Stimulated activated naive CD8-positive, alpha-beta T cell treated with anti-CD3 and anti-CD28 coated beads, Interleukin-15, amount 100 ng/mL, for 72 hours (primary cell): ENCODE data around the gene HYAL2.

Experiments used
- ATAC-seq: fragments of 150-1000 bp; cut with Tn5 transposase; 2 replicates; pipeline ENCODE4 v1.10.0; 2021; ENCODE audit warnings: mild to moderate bottlenecking, moderate library complexity
- DNase-seq, 2 donors: peaks; one replicate each; pipeline ENCODE4 v3.0.0; 2021 to 2022
- H3K27ac Mint-ChIP-seq, 2 donors: one replicate each; pipeline ENCODE4 v1.8.0; 2022; ENCODE audit warnings: mild to moderate bottlenecking in 2 of 2, mixed read lengths in 2 of 2, moderate library complexity in 2 of 2
- H3K27me3 Mint-ChIP-seq: one replicate; pipeline ENCODE4 v1.8.0; 2022; ENCODE audit warnings: mixed read lengths
- H3K4me1 Mint-ChIP-seq: one replicate; pipeline ENCODE4 v1.8.0; 2022; ENCODE audit warnings: mild to moderate bottlenecking, mixed read lengths
- H3K4me3 Mint-ChIP-seq, 2 donors: one replicate each; pipeline ENCODE4 v1.8.0; 2022; ENCODE audit warnings: mild to moderate bottlenecking in 2 of 2, mixed read lengths in 2 of 2, moderate library complexity in 1 of 2
- H3K9me3 Mint-ChIP-seq, 2 donors: one replicate each; pipeline ENCODE4 v1.8.0; 2022; ENCODE audit warnings: mixed read lengths in 2 of 2

HYAL2 gene

DNA sequence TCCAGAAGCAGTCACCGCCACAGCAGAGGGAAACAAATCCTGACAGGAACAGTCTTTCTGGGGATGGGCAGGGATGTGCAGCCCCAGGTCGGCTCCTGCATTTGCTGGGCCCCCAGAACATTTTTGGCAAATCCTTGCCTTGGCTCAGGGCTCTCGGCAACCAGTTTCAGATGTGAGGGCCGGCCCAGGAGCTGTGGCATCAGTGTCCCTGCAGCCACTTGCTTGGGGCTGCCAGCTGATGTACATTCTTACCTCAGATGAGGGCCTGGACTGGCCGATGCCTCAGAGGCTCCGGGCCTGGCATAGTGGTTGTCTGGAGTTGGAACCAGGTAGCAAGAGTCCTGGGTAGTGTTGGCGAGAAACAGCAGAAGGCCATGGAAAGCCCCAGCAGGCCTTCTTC is 32.3 kb upstream of the HYAL2 start:
- no peaks in the 10 kb centered on the region for H3K9me3 Mint-ChIP-seq
- no peak overlapping the region for H3K4me3 Mint-ChIP-seq
- peak overlapping the region in 1 of 2 donors; percentile 25 for H3K27ac Mint-ChIP-seq
- ATAC-seq (no peak), DNase-seq (no peak)
- H3K27me3 Mint-ChIP-seq = no peaks in the 10 kb centered on the region
- peaks cover 89% of the 10 kb centered on the region for H3K4me1 Mint-ChIP-seq

DNA sequence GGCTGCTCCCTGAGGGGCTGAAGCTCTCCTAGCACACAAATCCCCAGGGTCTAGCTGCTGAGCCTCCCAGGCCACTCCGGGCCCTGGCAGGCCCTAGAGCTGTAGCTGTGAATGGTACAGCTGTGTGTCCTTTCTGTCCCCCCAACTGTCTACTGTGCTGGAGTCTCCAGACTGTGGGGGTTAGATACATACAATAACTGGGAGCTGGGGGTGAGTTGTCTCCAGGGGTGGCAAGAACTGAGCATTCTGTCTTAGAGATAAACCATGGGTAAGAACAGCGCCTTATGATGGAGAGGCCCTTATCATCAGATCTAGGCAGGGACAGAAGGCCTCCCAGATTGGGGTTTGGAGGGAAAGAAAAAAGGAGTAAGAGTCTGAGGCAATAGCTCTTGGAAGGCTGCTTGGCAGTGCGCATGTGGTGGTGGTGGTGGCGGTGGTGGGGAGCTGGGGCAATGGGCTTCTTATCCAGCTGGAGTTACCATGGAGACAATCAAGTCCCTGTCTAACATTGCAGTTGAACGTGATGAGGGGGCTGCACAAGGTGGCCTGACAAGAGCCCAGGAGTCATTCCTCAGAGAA is 31.7 kb upstream of the HYAL2 start:
- Mint-ChIP-seq H3K27ac (peak overlapping the region in 1 of 2 donors; percentile 49), H3K9me3 (no peaks in the 10 kb centered on the region), H3K27me3 (no peaks in the 10 kb centered on the region), H3K4me1 (peaks cover 89% of the 10 kb centered on the region), H3K4me3 (no peak overlapping the region)
- ATAC-seq = no peak
- DNase-seq = no peak

DNA sequence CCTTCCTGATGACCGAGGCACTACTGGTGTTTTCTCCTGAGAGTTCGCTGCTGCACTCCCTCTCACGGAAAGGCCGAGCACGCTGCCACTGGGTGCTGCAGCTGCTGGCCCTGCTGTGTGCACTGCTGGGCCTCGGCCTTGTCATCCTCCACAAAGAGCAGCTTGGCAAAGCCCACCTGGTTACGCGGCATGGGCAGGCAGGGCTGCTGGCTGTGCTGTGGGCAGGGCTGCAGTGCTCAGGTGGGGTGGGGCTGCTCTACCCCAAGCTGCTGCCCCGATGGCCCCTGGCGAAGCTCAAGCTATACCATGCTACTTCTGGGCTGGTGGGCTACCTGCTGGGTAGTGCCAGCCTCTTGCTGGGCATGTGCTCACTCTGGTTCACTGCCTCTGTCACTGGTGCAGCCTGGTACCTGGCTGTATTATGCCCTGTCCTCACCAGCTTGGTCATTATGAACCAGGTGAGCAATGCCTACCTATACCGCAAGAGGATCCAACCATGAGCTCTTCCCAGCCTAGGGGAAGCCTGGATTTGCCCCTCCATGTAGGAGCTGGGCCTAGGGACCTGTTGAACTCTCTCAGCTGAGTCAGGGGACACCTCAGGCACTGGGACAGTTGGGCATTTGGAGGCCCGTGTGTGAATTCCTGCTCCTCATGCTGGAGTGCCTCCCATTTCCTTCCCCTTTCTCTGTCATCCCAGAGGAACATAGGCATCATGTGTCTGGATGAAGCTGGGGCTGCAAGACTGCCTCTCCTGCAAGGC is 30.9 kb upstream of the HYAL2 start:
- no peaks in the 10 kb centered on the region for H3K27me3 Mint-ChIP-seq
- no peak overlapping the region for H3K4me3 Mint-ChIP-seq
- peaks cover 91% of the 10 kb centered on the region for H3K4me1 Mint-ChIP-seq
- H3K27ac Mint-ChIP-seq = no peak overlapping the region
- DNase-seq = no peak
- H3K9me3 Mint-ChIP-seq = no peaks in the 10 kb centered on the region
- ATAC-seq = no peak

DNA sequence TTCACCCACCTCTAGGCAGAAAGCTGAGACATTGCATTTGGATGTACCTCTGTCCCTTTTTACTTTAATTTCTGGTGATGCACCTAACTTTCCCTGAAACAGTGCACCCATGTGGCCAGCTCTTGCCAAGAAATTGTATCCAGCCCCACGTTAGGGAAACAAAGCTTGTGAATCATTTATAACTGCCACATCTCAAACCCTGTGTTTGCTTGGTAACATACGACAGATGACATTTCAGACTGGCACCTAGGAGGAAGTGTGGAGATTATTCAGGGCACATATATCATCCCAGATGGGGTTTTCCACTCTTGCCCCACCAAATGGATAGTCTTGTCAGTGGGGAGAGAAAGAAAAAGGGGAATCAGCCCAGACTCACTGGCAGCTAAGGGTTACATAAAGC is 30.2 kb upstream of the HYAL2 start:
- Mint-ChIP-seq H3K27me3 (no peaks in the 10 kb centered on the region), H3K27ac (no peak overlapping the region), H3K9me3 (no peaks in the 10 kb centered on the region), H3K4me3 (no peak overlapping the region), H3K4me1 (peaks cover 91% of the 10 kb centered on the region)
- ATAC-seq = no peak
- no peak for DNase-seq

DNA sequence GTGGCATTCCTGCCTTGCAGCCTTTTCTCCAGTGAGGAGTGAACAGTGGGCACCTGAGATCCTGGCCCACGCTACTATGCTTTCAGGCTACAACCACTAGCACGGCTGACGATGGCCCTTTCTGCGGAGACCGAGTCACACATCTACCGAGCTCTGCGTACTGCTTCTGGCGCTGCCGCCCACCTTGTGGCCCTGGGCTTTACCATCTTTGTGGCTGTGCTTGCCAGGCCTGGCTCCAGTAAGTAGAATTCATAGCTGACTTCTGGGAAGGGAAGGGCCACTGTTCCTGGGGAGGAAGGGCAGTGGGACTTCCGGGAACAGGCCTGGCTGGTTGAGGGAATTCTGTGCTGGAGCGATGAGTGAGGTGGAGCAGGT is 28.8 kb upstream of the HYAL2 start:
- H3K4me1 Mint-ChIP-seq = peaks cover 88% of the 10 kb centered on the region
- no peaks in the 10 kb centered on the region for H3K9me3 Mint-ChIP-seq
- H3K4me3 Mint-ChIP-seq = peak overlapping the region; percentile 88 to 90
- DNase-seq (no peak), ATAC-seq (no peak)
- no peaks in the 10 kb centered on the region for H3K27me3 Mint-ChIP-seq
- peak overlapping the region; percentile 19 to 96 for H3K27ac Mint-ChIP-seq

DNA sequence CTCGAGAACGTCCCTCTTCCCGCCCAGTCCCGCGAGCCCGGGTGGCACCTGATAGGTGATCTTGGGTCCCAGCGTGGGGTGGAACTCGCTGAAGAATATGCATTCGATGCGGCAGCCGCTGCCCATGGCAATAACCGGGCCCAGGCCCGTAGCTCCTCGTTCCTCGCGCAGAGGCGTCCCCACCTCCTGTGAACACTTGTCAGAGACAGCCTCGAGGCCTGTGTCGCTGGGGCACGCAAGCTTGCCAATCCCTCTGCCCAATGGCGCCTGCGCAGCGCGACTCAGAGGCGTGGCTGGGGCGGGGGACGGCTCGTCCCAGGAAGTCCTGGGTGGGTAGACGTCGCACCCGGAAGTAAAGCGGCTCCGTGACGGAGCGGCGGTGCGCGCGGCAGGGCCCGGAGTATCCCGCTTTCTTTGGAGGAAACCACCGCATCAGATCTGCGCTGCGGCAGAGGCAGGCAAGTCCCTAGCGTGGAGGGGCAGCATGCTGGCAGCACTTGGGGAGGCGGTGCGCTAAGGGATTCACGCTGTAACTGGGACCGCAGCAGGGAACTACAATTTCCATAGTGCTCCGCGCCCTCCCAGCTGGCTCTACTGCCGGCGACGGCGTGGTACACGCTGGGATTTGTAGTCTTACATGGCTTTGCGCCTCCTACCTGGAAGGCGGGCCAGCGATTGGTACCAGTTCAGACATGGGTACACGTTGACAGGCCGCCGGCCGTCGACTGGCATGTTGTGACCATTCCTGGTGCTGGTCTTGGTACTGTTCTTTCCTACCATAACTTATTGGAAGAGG is 28.2 kb upstream of the HYAL2 start, which contains the start of the genes CYB561D2 and NPRL2:
Gene CYB561D2, plus strand, starts transcription at position 336 of the 796 bp plus-strand sequence. CDS start 572 bp downstream, outside the sequence.
Gene NPRL2, minus strand, starts transcription at position 249 of the 796 bp plus-strand sequence. Its CDS starts 123 bp downstream, at position 126.
- peak; percentile 91 for ATAC-seq
- H3K4me1 Mint-ChIP-seq = peaks cover 88% of the 10 kb centered on the region
- peak within 1 kb of the TSS; percentile 96 to 97 for H3K27ac Mint-ChIP-seq
- H3K9me3 Mint-ChIP-seq = no peaks in the 10 kb centered on the region
- peak; percentile 98 for DNase-seq
- no peaks in the 10 kb centered on the region for H3K27me3 Mint-ChIP-seq
- H3K4me3 Mint-ChIP-seq = peak within 1 kb of the TSS; percentile 88 to 90

DNA sequence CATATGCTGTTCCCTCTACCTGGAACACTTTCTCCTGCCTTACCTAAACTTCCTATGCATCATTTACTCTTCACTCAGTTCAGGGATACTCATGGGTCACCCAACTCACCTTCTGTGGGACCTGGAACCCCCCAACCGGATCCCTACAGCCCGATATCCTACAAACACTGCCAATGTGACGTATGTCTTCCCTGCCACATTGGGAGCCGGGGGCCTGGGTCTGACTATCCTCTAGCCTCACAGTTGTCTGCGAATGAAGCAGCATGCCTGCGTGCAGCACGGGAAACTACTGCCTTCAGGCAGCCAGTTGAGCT is 27.6 kb upstream of the HYAL2 start:
- Mint-ChIP-seq H3K27ac (peak overlapping the region; percentile 85 to 97), H3K9me3 (no peaks in the 10 kb centered on the region), H3K4me1 (peaks cover 88% of the 10 kb centered on the region), H3K27me3 (no peaks in the 10 kb centered on the region), H3K4me3 (peak overlapping the region; percentile 88 to 90)
- ATAC-seq (no peak), DNase-seq (no peak)

DNA sequence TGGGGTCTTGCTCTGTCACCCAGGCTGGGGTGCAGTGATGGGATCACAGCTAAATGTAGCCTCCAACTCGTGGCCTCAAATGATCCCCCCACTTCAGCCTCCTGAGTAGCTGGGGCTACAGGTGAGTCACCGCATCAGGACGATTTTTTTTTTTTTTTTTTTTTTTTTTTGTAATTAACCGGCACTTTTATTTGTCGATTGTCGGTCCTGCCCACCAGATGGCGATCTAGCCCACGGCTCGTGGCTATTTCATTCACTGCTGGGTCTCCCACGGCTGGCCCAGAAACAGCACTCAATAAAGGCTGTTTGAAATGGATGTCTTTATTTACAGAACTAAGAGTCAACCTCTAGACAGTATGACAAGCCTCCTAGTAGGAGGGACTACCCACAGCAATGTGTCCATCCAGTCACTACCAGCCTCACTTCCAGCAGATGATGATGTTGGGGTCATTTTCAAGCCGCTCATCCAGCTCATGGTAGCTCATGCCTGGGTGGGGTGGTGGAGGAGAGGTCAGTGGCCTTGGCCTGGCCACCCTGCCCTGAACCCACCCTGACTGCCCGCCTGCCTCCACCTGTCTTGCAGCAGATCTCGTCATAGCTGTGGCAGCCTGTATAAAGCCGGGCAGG is 24.8 kb upstream of the HYAL2 start:
- DNase-seq (peak; percentile 73 to 81), ATAC-seq (no peak)
- H3K4me3 Mint-ChIP-seq = no peak overlapping the region
- H3K27ac Mint-ChIP-seq = peak overlapping the region in 1 of 2 donors; percentile 39
- no peaks in the 10 kb centered on the region for H3K27me3 Mint-ChIP-seq
- H3K4me1 Mint-ChIP-seq = peaks cover 80% of the 10 kb centered on the region
- no peaks in the 10 kb centered on the region for H3K9me3 Mint-ChIP-seq

DNA sequence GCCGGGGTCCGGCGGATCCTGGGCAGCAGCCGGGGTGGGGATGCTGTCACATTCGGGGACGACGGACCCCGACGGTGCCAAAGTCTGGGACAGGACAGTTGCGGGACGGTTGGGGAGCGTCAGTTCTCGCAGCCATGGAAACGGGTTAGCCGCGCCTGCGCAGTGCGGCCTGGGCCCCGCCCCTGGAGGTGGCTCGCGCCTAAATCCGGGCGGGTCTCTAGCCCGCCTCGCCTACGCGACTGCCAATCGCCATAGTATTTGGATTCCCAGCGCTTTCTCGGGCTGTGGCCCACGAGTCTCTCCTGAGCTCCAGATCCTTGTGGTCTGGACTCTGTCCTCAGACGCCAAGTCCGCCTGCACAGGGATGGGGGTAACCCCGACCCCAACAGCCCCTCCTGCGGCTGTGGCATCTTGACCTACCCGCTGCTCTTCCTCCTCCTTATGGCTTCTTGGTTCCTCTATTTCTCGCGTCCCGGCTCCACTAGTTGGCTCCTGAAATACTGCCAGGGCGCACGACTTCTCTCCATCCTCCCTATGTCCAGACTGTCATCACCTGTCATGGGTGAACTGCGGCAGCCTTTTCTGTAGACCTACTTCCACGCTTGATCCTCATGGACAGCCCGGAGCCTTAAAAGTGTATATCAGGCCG is 23.2 kb upstream of the HYAL2 start, which contains the start of gene ZMYND10:
Gene ZMYND10, minus strand, starts transcription at position 147 of the 649 bp plus-strand sequence. CDS start 153 bp downstream, outside the sequence.
- Mint-ChIP-seq H3K27me3 (no peaks in the 10 kb centered on the region), H3K4me1 (peaks cover 78% of the 10 kb centered on the region), H3K27ac (no peak within 1 kb of the TSS), H3K9me3 (no peaks in the 10 kb centered on the region), H3K4me3 (peak within 1 kb of the TSS; percentile 80 to 81)
- DNase-seq (peak; percentile 77 to 79), ATAC-seq (peak; percentile 26)

DNA sequence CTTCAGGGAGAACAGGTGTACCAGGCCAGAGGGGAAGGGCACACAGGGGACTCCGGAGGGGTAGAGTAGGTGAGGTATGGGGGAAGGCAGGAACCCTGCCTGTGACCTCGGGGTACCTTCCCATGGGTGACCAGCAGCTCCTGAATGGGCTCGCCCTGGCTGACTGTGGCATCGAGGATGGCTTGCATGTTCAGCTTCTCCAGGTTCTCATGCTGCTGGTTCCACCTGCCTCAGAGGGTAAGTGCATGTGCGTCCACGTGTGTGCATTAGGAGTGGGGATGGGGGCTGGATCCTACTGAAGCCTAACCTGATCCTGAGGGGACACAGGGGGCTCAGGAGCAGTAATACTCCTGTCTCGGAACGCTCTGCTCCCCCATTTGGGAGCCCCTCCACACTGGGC is 22.5 kb upstream of the HYAL2 start:
- Mint-ChIP-seq H3K9me3 (no peaks in the 10 kb centered on the region), H3K4me1 (peaks cover 72% of the 10 kb centered on the region), H3K27ac (no peak overlapping the region), H3K27me3 (no peaks in the 10 kb centered on the region), H3K4me3 (peak overlapping the region in 1 of 2 donors; percentile 80)
- DNase-seq (no peak), ATAC-seq (no peak)

DNA sequence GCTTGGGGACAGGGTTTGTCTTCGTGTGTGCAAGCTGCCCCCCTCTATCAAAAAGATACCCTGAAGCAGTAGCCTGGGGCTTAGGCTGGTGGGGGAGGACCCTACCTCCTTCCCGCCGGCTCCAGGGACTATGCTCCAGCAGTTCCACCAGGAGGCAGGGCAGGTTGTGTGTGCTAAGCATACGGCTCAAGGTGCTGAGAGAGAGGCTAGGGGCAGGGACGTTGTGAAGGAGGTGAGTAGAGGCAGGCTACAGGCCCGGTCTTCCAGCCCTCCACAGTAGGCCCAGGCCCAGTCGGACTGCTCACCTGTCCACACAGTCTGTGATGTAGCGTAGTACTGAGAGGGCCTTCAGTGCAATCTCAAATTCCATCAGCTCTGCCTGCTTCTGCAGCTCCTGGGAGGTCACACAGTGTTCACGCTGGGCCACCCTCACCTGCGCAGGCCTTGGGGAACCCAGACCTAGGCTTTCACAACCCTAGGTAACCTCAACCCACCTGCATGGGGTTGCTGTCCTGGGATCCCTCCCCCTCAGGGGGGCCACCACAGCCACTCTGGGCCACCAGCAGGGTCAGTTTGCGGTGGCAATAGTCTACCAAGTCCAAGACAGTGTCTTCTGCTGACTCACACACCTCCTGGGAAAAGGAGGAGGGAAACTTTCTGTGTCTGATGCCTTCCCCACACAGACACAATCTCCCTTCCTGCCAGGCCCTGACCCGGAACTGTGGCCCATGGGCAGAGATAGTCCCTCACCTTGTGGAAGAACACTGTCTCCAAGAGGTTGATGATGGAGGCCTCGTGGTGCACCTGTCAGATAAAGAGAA is 20.5 kb upstream of the HYAL2 start:
- Mint-ChIP-seq H3K4me3 (no peak overlapping the region), H3K27ac (no peak overlapping the region), H3K9me3 (no peaks in the 10 kb centered on the region), H3K27me3 (no peaks in the 10 kb centered on the region), H3K4me1 (peaks cover 72% of the 10 kb centered on the region)
- ATAC-seq = no peak
- no peak for DNase-seq

DNA sequence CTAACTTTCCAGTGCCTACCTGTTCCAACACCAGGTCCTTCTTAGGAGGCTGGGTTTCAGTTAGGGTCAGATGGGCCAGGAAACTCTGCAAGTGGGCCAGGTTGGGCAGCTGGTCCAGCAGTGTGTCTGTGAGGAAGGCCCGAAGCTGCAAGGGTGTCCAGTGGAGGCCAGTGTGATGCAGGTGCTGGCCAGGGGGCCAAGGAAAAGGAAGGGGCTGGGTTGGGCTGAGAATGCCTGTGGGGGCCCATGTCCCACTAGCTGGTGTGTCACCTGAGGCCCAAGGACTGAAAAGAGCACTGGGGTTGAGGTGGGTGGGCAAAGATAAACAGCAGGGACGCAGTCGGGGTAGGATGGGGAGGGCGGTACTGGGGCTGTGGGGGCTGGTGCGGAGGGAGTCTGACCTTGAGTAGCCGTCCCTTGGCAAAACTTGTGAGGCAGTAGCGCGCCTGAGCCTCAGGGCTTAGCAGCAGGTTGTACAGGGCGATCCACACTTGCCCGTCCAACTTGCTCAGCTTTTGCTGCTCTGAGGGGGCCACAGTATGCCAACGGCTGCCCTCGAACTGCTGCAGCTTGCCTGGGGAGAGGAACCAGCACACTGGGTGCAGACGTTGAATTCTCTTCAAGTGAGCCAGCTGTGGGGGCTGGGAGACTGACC is 19.6 kb upstream of the HYAL2 start:
- no peak for ATAC-seq
- H3K27ac Mint-ChIP-seq = no peak overlapping the region
- H3K9me3 Mint-ChIP-seq = no peaks in the 10 kb centered on the region
- no peaks in the 10 kb centered on the region for H3K27me3 Mint-ChIP-seq
- peaks cover 65% of the 10 kb centered on the region for H3K4me1 Mint-ChIP-seq
- H3K4me3 Mint-ChIP-seq = no peak overlapping the region
- no peak for DNase-seq

DNA sequence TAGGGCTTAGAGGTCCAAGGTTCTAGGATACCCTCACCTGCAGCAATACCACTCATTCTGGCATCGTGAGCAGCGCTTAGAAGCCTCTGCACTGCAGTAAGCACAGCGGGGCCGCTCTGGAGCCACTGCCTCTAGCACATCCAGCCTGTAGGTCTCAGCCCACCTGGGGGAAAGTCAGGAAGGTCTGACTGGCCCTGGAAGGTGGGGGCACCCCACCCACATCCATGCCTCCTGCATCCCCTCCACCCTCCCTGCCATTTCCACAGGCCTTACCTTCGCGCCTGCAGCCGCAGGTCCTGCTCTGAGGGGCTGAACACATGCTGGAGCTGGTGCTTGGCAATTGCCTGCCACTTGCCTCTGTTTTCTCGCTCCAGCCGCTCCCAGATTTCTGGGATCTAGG is 19.0 kb upstream of the HYAL2 start:
- H3K27me3 Mint-ChIP-seq = no peaks in the 10 kb centered on the region
- DNase-seq (no peak), ATAC-seq (no peak)
- no peaks in the 10 kb centered on the region for H3K9me3 Mint-ChIP-seq
- peak overlapping the region; percentile 88 to 91 for H3K4me3 Mint-ChIP-seq
- peak overlapping the region in 1 of 2 donors; percentile 8 for H3K27ac Mint-ChIP-seq
- peaks cover 66% of the 10 kb centered on the region for H3K4me1 Mint-ChIP-seq
